Measurements from ENCODE around the gene ZBTB7A.

Gene ZBTB7A

DNA sequence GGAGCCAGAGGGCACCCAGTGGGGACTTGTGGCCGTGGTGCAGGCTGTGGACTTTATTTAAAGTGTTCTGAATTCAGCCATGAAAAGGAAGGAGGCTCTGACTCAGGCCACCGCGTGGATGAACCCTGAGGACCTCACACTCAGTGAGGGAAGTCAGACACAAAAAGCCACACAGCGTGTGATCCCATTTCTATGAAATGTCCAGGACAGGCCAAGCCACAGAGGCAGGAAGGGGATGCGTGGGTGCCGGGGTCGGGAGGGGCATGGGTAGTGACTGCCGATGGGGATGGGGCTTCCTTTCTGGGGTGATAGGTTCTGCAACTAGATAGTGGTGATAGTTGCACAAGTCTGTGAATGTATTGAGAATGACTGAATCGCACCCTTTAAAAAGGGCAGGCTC lies 8.7 kb upstream of the ZBTB7A start:
- Histone ChIP-seq H3K4me3 (ENCODE audit: low read depth in 1 of 2, low read length in 2 of 2) (no peak overlapping the region), H3K4me2 (ENCODE audit: insufficient read depth, low read length) (no peak overlapping the region), H3K36me3 (ENCODE audit: insufficient read depth, low read length) (no peaks in the 10 kb centered on the region), H3K9ac (ENCODE audit: low read depth, low read length) (no peak overlapping the region), H3K27ac (ENCODE audit: low read length) (no peak overlapping the region), H3K4me1 (ENCODE audit: insufficient read depth, low read length) (peaks cover 11% of the 10 kb centered on the region), H3K9me3 (ENCODE audit: insufficient read depth, low read length, severe bottlenecking) (no peaks in the 10 kb centered on the region), H2AFZ (ENCODE audit: low read depth, low read length) (no peak overlapping the region), H4K20me1 (ENCODE audit: insufficient read depth, low read length) (no peaks in the 10 kb centered on the region), H3K27me3 (ENCODE audit: insufficient read depth, low read length, poor library complexity) (no peaks in the 10 kb centered on the region), H3K79me2 (ENCODE audit: insufficient read depth, low read length) (no peaks in the 10 kb centered on the region)
- no peak for ATAC-seq (ENCODE audit: insufficient read depth, low read depth)
- TF ChIP-seq EZH2 (IDR thresholded peaks at IDR 0.05; ENCODE audit: borderline replicate concordance, low read depth, low read length, severe bottlenecking), result no peak
- TF ChIP-seq, protein P1, sequence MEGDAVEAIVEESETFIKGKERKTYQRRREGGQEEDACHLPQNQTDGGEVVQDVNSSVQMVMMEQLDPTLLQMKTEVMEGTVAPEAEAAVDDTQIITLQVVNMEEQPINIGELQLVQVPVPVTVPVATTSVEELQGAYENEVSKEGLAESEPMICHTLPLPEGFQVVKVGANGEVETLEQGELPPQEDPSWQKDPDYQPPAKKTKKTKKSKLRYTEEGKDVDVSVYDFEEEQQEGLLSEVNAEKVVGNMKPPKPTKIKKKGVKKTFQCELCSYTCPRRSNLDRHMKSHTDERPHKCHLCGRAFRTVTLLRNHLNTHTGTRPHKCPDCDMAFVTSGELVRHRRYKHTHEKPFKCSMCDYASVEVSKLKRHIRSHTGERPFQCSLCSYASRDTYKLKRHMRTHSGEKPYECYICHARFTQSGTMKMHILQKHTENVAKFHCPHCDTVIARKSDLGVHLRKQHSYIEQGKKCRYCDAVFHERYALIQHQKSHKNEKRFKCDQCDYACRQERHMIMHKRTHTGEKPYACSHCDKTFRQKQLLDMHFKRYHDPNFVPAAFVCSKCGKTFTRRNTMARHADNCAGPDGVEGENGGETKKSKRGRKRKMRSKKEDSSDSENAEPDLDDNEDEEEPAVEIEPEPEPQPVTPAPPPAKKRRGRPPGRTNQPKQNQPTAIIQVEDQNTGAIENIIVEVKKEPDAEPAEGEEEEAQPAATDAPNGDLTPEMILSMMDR (IDR thresholded peaks at IDR 0.05; ENCODE audit: borderline replicate concordance, extremely low read depth, low read length, poor library complexity, severe bottlenecking), result no peak
- no peak for DNase-seq

DNA sequence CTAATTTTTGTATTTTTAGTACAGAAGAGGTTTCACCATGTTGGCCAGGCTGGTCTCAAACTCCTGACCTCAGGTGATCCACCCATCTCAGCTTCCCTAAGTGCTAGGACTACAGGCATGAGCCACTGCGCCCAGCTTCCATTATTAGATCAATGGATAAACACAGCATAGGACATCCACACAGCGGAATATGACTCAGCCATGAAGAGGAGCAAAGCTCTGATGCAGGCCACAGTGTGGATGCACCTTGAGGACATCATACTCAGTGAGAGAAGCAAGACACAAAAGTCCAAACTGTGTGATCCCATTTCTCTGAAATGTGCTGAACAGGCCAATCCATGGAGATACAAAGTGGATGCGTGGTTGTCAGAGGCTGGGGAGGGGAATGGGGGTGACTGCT lies 4.9 kb upstream of the ZBTB7A start:
- TF ChIP-seq EZH2 (IDR thresholded peaks at IDR 0.05; ENCODE audit: borderline replicate concordance, low read depth, low read length, severe bottlenecking), result no peak
- TF ChIP-seq, protein P1 (IDR thresholded peaks at IDR 0.05; ENCODE audit: borderline replicate concordance, extremely low read depth, low read length, poor library complexity, severe bottlenecking), result no peak

DNA sequence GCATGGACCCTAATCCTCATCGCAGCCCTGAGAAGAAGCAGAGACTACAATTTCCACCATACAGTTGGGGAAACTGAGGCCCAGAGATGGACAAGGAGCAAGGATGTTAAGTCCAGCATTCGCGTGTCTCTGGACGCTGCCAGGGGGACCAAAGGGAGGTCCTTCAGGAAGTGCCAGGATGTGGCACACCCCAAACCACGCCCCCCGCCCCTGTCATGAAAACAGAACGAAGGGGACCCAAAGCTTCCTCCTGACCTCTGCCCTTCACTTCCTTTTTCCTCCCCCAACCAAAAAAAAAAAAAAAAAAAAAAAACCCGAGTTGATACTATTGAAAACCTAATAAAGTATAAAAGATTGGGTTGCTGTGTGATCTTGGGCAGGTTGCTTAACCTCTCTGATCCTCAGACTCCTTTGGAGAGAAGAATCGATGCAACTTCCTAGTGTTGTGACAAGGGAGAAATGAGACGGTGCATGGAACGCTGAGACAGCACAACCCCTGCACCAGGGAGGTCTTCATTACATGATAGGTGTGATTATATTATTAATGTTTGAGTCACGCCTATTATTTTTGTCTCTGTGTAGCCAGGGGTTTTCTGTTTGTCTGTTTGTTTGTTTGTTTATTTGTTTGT lies 2.7 kb upstream of the ZBTB7A start:
- H2AFZ ChIP-seq (ENCODE audit: low read depth, low read length), result no peak overlapping the region
- H4K20me1 ChIP-seq (ENCODE audit: insufficient read depth, low read length), result peaks cover 5% of the 10 kb centered on the region
- H3K36me3 ChIP-seq (ENCODE audit: insufficient read depth, low read length), result peaks cover 4% of the 10 kb centered on the region; the same call in 1 of the 2 replicates
- peaks cover 22% of the 10 kb centered on the region for H3K79me2 ChIP-seq (ENCODE audit: insufficient read depth, low read length)
- ATAC-seq (ENCODE audit: insufficient read depth, low read depth) (no peak), DNase-seq (peak; percentile 52)
- peaks cover 19% of the 10 kb centered on the region for H3K4me1 ChIP-seq (ENCODE audit: insufficient read depth, low read length)
- no peak overlapping the region for H3K9ac ChIP-seq (ENCODE audit: low read depth, low read length)
- no peaks in the 10 kb centered on the region for H3K9me3 ChIP-seq (ENCODE audit: insufficient read depth, low read length, severe bottlenecking)
- H3K27me3 ChIP-seq (ENCODE audit: insufficient read depth, low read length, poor library complexity), result no peaks in the 10 kb centered on the region
- H3K4me2 ChIP-seq (ENCODE audit: insufficient read depth, low read length), result peak overlapping the region; percentile 40; the same call in 1 of the 2 replicates
- no peak overlapping the region for H3K27ac ChIP-seq (ENCODE audit: low read length)
- TF ChIP-seq EZH2 (IDR thresholded peaks at IDR 0.05; ENCODE audit: borderline replicate concordance, low read depth, low read length, severe bottlenecking), result no peak
- TF ChIP-seq, protein P1 (IDR thresholded peaks at IDR 0.05; ENCODE audit: borderline replicate concordance, extremely low read depth, low read length, poor library complexity, severe bottlenecking), result no peak
- peak overlapping the region in 1 of 2 experiments; percentile 16; a peak in 1 of 4 replicates for H3K4me3 ChIP-seq (ENCODE audit: low read depth in 1 of 2, low read length in 2 of 2)

More for the DNA sequence above, 4.9 kb upstream of the ZBTB7A start:
- Histone ChIP-seq H3K27me3 (ENCODE audit: insufficient read depth, low read length, poor library complexity) (no peaks in the 10 kb centered on the region), H4K20me1 (ENCODE audit: insufficient read depth, low read length) (no peaks in the 10 kb centered on the region), H3K4me3 (ENCODE audit: low read depth in 1 of 2, low read length in 2 of 2) (no peak overlapping the region), H3K4me2 (ENCODE audit: insufficient read depth, low read length) (no peak overlapping the region), H3K9ac (ENCODE audit: low read depth, low read length) (no peak overlapping the region), H2AFZ (ENCODE audit: low read depth, low read length) (no peak overlapping the region), H3K4me1 (ENCODE audit: insufficient read depth, low read length) (peaks cover 12% of the 10 kb centered on the region), H3K9me3 (ENCODE audit: insufficient read depth, low read length, severe bottlenecking) (no peaks in the 10 kb centered on the region), H3K36me3 (ENCODE audit: insufficient read depth, low read length) (no peaks in the 10 kb centered on the region), H3K79me2 (ENCODE audit: insufficient read depth, low read length) (peaks cover 9% of the 10 kb centered on the region; the same call in 1 of the 2 replicates), H3K27ac (ENCODE audit: low read length) (no peak overlapping the region)
- ATAC-seq (ENCODE audit: insufficient read depth, low read depth) (no peak), DNase-seq (no peak)

Data from DND-41 (cell line).